Neutrophil (primary cell): ENCODE measurements around the gene HABP2.

ENCODE experiments used
- H3K27ac ChIP-seq: fragments of 200-600 bp; sonication (generic); 2 replicates; pipeline ENCODE4 v1.5.1; 2016; ENCODE audit warnings: mild to moderate bottlenecking, moderate library complexity
- H3K27me3 ChIP-seq: fragments of 200-600 bp; sonication (generic); 2 replicates; pipeline ENCODE4 v1.6.0; 2016; ENCODE audit warnings: mild to moderate bottlenecking
- H3K36me3 ChIP-seq: fragments of 200-600 bp; sonication (generic); 2 replicates; pipeline ENCODE4 v1.5.1; 2017
- H3K4me1 ChIP-seq, 2 experiments: fragments of 200-600 bp in 1 of 2; sonication (generic) in 1 of 2; 1 replicate in 1 of 2; 2 replicates in 1 of 2; pipeline versions ENCODE4 v1.5.1 to v1.6.1; 2013 to 2016; ENCODE audit warnings: low read depth in 1 of 2, low read length in 1 of 2, mild to moderate bottlenecking in 1 of 2, moderate library complexity in 1 of 2; ENCODE audit not compliant: control insufficient read depth in 1 of 2, insufficient read depth in 1 of 2
- H3K4me3 ChIP-seq, 2 experiments: fragments of 200-600 bp in 1 of 2; sonication (generic) in 1 of 2; 1 replicate in 1 of 2; 2 replicates in 1 of 2; pipeline ENCODE4 v1.5.1; 2013 to 2016; ENCODE audit warnings: low read depth in 1 of 2, low read length in 1 of 2, mild to moderate bottlenecking in 1 of 2, moderate library complexity in 1 of 2
- H3K9me3 ChIP-seq: fragments of 200-600 bp; sonication (generic); 2 replicates; pipeline ENCODE4 v1.5.1; 2016
- TF ChIP-seq, protein P1 (sequence below): fragments of 200-600 bp; sonication (generic); IDR thresholded peaks from 2 replicates; pipeline ENCODE4 v1.5.1; 2016; ENCODE audit warnings: antibody characterized with exemption

HABP2 gene

GRCh38 chr10:113600569-113600968, 47.7 kb downstream of the HABP2 start:
- no peaks in the 10 kb centered on the region for H3K36me3 ChIP-seq
- TF ChIP-seq, protein P1, sequence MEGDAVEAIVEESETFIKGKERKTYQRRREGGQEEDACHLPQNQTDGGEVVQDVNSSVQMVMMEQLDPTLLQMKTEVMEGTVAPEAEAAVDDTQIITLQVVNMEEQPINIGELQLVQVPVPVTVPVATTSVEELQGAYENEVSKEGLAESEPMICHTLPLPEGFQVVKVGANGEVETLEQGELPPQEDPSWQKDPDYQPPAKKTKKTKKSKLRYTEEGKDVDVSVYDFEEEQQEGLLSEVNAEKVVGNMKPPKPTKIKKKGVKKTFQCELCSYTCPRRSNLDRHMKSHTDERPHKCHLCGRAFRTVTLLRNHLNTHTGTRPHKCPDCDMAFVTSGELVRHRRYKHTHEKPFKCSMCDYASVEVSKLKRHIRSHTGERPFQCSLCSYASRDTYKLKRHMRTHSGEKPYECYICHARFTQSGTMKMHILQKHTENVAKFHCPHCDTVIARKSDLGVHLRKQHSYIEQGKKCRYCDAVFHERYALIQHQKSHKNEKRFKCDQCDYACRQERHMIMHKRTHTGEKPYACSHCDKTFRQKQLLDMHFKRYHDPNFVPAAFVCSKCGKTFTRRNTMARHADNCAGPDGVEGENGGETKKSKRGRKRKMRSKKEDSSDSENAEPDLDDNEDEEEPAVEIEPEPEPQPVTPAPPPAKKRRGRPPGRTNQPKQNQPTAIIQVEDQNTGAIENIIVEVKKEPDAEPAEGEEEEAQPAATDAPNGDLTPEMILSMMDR = no peak

GRCh38 chr10:113603057-113603777, 50.4 kb downstream of the HABP2 start:
- no peaks in the 10 kb centered on the region for H3K4me1 ChIP-seq
- TF ChIP-seq, protein P1 = no peak
- H3K27ac ChIP-seq = no peak overlapping the region
- no peaks in the 10 kb centered on the region for H3K36me3 ChIP-seq
- no peaks in the 10 kb centered on the region for H3K9me3 ChIP-seq
- peaks cover 7% of the 10 kb centered on the region for H3K27me3 ChIP-seq
- no peak overlapping the region for H3K4me3 ChIP-seq

More at GRCh38 chr10:113600569-113600968, 47.7 kb downstream of the HABP2 start:
- H3K4me3 ChIP-seq = no peak overlapping the region
- no peaks in the 10 kb centered on the region for H3K9me3 ChIP-seq
- no peak overlapping the region for H3K27ac ChIP-seq
- H3K4me1 ChIP-seq = no peaks in the 10 kb centered on the region
- no peaks in the 10 kb centered on the region for H3K27me3 ChIP-seq

DNA sequence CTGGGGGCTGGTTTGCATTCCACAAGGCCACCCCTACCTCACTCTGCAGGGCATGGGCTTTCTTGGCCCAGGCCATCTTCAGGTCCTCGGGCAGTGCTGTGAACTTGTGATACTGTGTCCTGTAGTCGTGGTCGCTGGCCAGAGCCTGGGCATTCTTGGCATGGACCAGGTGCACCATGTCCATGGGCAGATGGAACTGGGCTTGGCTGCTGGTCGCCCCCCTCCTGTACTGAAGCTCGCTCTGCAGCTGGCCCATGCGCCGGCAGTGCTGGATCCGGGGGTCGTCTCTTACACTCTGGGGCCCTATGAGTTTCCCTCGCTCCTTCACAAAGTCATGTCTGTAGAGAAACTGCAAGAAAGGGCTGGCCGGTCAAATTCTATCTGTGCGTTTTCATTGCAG, 51.7 kb downstream of the HABP2 start:
- Histone ChIP-seq H3K4me3 (no peak overlapping the region), H3K4me1 (no peaks in the 10 kb centered on the region), H3K27me3 (peaks cover 7% of the 10 kb centered on the region), H3K9me3 (no peaks in the 10 kb centered on the region), H3K27ac (no peak overlapping the region), H3K36me3 (no peaks in the 10 kb centered on the region)
- TF ChIP-seq, protein P1 = no peak

DNA sequence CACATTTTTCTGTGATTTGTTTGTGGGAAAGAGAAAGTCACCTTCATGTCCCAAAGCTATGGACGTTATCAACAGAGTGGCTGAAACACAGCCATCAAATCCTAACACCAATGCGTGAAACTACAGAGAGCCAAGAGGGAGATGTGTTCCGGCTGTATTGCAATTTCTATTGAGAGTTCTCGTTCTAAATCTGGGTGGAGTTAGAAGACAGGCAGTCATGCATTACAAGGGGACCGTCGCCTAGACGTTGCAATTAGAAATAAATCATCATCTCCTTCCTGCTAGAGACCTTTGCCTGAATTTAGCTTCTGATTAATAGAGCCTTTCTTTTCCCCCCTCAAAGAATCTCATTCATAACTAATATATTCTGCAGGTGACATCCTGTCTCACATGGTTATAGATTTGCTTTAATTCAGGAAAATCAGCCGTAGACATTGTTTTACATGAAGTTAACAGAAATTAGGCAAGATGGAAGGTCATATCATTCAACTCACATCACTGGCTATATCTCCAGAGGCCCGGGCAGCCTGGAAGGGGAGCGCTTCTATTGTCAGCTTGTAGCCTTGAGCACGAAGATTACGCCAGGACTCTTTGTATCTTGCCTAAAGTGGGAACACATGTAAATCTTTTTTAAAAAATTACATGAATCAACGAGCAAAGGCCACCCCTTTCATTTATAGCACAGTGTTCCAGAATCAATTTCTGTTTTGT, 52.6 kb downstream of the HABP2 start:
- Histone ChIP-seq H3K4me1 (no peaks in the 10 kb centered on the region), H3K27me3 (peaks cover 7% of the 10 kb centered on the region), H3K27ac (no peak overlapping the region), H3K9me3 (no peaks in the 10 kb centered on the region), H3K4me3 (no peak overlapping the region), H3K36me3 (no peaks in the 10 kb centered on the region)
- TF ChIP-seq, protein P1 = no peak

DNA sequence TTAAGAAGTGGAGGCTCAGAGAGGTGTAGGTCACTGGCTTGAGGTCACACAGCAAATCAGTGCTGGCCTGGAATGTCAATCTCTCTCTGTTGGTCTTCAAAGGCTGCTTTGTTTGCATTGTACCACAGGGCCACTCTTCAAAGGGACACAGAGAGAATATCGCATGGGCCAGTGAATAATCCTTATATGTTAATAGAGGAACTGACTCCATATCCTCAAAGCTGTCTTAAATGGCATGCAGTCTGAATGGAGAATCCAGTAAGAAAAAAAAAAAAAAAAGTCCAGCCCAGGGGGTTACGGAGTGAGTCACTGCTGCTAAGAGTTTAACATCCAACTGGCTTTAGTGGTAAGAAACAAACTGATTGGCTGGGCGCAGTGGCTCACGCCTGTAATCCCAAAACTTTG, 56.9 kb downstream of the HABP2 start:
- Histone ChIP-seq H3K4me3 (no peak overlapping the region), H3K27me3 (peaks cover 19% of the 10 kb centered on the region), H3K36me3 (no peaks in the 10 kb centered on the region), H3K27ac (no peak overlapping the region), H3K9me3 (no peaks in the 10 kb centered on the region), H3K4me1 (no peaks in the 10 kb centered on the region)
- TF ChIP-seq, protein P1 = no peak
